Measurements from ENCODE around the gene NDNF.

DNA sequence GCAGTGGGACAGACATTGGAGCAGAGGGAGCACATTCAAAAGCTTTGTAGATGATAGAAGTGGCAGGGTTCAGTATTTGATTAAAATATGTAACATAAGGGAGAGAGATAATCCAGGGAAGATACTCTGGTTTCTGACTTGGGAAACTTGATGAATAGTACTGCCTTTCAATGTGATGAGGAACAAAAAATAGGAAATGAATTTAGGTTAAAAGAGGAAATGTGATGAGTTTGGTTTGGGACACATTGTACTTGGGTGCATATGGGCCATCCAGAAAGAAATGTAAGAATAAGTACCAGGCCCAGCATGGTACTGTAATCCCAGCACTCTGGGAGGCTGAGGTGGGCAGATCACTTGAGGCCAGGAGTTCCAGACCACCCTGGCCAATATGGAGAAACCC, 20.9 kb upstream of the NDNF start:
- TF ChIP-seq CTCF (IDR thresholded peaks at IDR 0.05) (no peak), POLR2A (IDR thresholded peaks at IDR 0.05) (no peak)
